HFFc6 (cell line): Measurements from ENCODE around the gene C20orf202. TPM values are rescaled to one million over a fixed set of nuclear protein-coding genes. Genes with fewer than 3 reads are reported as not detected.

Source experiments
- DNase-seq: peaks from one replicate; pipeline ENCODE4 v3.0.0-alpha.2; 2018
- H3K27ac Mint-ChIP-seq: 2 replicates; pipeline ENCODE4 v1.8.0; 2020; ENCODE audit warnings: mild to moderate bottlenecking, mixed read lengths
- H3K27me3 Mint-ChIP-seq: 2 replicates; pipeline ENCODE4 v1.8.0; 2021; ENCODE audit warnings: mild to moderate bottlenecking, moderate library complexity, mixed read lengths; ENCODE audit not compliant: insufficient read depth
- H3K36me3 Mint-ChIP-seq: 2 replicates; pipeline ENCODE4 v1.8.0; 2021; ENCODE audit warnings: low read depth, mixed read lengths
- H3K4me1 Mint-ChIP-seq: 2 replicates; pipeline ENCODE4 v1.8.0; 2020; ENCODE audit warnings: low read depth, mixed read lengths
- H3K4me3 Mint-ChIP-seq: 2 replicates; pipeline ENCODE4 v1.8.0; 2020; ENCODE audit warnings: mild to moderate bottlenecking, moderate library complexity, mixed read lengths
- H3K9me3 Mint-ChIP-seq: 2 replicates; pipeline ENCODE4 v1.8.0; 2020; ENCODE audit warnings: mild to moderate bottlenecking, mixed read lengths
- CTCF ChIP-seq: fragments of 200-600 bp; sonication (generic); IDR thresholded peaks from 2 replicates; pipeline ENCODE4 v1.5.0; 2021; ENCODE audit warnings: antibody characterized with exemption, mild to moderate bottlenecking
- total RNA-seq, 6 experiments: library from RNA; stranded (reverse); fragmentation: NEBNext Ultra II Directional; extraction: Animal tissue kit (Norgen Biotek cat#: 25700); gene quantifications; 2 replicates in 1 of 6; 3 replicates in 5 of 6; pipeline ENCODE4 v1.2.3, GENCODE V29; 2021

The C20orf202 gene
- total RNA-seq, 6 experiments from 2014 or later: not detected

- H3K4me1 Mint-ChIP-seq: peaks cover 9% of the 10 kb centered on the region; the same call in 1 of the 2 replicates
- DNase-seq: no peak
- no peak overlapping the region for H3K4me3 Mint-ChIP-seq
- no peaks in the 10 kb centered on the region for H3K9me3 Mint-ChIP-seq
- no peak overlapping the region for H3K27ac Mint-ChIP-seq
- H3K36me3 Mint-ChIP-seq: no peaks in the 10 kb centered on the region
- peaks cover 22% of the 10 kb centered on the region for H3K27me3 Mint-ChIP-seq
- no peak for TF ChIP-seq CTCF
Observed at GRCh38 chr20:1196634-1197033, 6.6 kb upstream of the C20orf202 start.

- Mint-ChIP-seq H3K4me3 (no peak overlapping the region), H3K27ac (no peak overlapping the region), H3K9me3 (no peaks in the 10 kb centered on the region), H3K4me1 (peaks cover 9% of the 10 kb centered on the region; the same call in 1 of the 2 replicates), H3K36me3 (no peaks in the 10 kb centered on the region), H3K27me3 (peaks cover 17% of the 10 kb centered on the region)
- TF ChIP-seq CTCF: no peak
- DNase-seq: no peak
Observed at GRCh38 chr20:1197801-1198200, 5.5 kb upstream of the C20orf202 start.

- Mint-ChIP-seq H3K27me3 (peaks cover 16% of the 10 kb centered on the region), H3K36me3 (no peaks in the 10 kb centered on the region), H3K27ac (no peak overlapping the region), H3K4me3 (no peak overlapping the region), H3K9me3 (no peaks in the 10 kb centered on the region), H3K4me1 (peaks cover 9% of the 10 kb centered on the region; the same call in 1 of the 2 replicates)
- DNase-seq: no peak
- TF ChIP-seq CTCF: no peak
Observed at GRCh38 chr20:1198751-1199150, 4.5 kb upstream of the C20orf202 start.

GRCh38 chr20:1199212-1199873 lies 3.9 kb upstream of the C20orf202 start:
- no peak for DNase-seq
- Mint-ChIP-seq H3K4me3 (no peak overlapping the region), H3K27ac (no peak overlapping the region), H3K9me3 (no peaks in the 10 kb centered on the region), H3K4me1 (peaks cover 9% of the 10 kb centered on the region; the same call in 1 of the 2 replicates), H3K27me3 (peaks cover 18% of the 10 kb centered on the region), H3K36me3 (no peaks in the 10 kb centered on the region)
- TF ChIP-seq CTCF: no peak

GRCh38 chr20:1199964-1200363 lies 3.3 kb upstream of the C20orf202 start:
- no peak overlapping the region; the same call in 1 of the 2 replicates for H3K4me3 Mint-ChIP-seq
- H3K36me3 Mint-ChIP-seq: no peaks in the 10 kb centered on the region
- TF ChIP-seq CTCF: no peak
- H3K9me3 Mint-ChIP-seq: no peaks in the 10 kb centered on the region
- H3K27me3 Mint-ChIP-seq: peaks cover 20% of the 10 kb centered on the region
- no peak for DNase-seq
- H3K27ac Mint-ChIP-seq: no peak overlapping the region
- peaks cover 9% of the 10 kb centered on the region; the same call in 1 of the 2 replicates for H3K4me1 Mint-ChIP-seq
